Mesodermal cell (in vitro differentiated cells): Measurements from ENCODE around the gene AUTS2.

Source experiments
- H3K27ac ChIP-seq: 2 replicates; pipeline ENCODE4 v1.7.0; 2013; ENCODE audit warnings: mild to moderate bottlenecking, low read depth, low read length, moderate library complexity; ENCODE audit not compliant: severe bottlenecking
- H3K36me3 ChIP-seq: 2 replicates; pipeline ENCODE4 v1.7.1; 2013; ENCODE audit warnings: mild to moderate bottlenecking, low read length, moderate library complexity; ENCODE audit not compliant: control insufficient read depth, insufficient read depth
- H3K4me1 ChIP-seq: one replicate; pipeline ENCODE4 v1.7.1; 2013; ENCODE audit warnings: mild to moderate bottlenecking, low read length; ENCODE audit not compliant: insufficient read depth, control insufficient read depth, poor library complexity, severe bottlenecking
- H3K4me3 ChIP-seq: 2 replicates; pipeline ENCODE4 v1.7.0; 2013; ENCODE audit warnings: low read length, control low read depth, mild to moderate bottlenecking; ENCODE audit not compliant: insufficient read depth, poor library complexity, severe bottlenecking; ENCODE audit errors: extremely low read depth
- H3K9me3 ChIP-seq: 2 replicates; pipeline ENCODE4 v1.7.1; 2013; ENCODE audit warnings: mild to moderate bottlenecking, low read length, moderate library complexity; ENCODE audit not compliant: control insufficient read depth
- WGBS, 2 experiments: methylation state at CpG; one replicate each; pipeline ENCODE4 v1.1.5; 2013; ENCODE audit warnings: missing lambda C conversion rate in 2 of 2; ENCODE audit not compliant: insufficient coverage in 2 of 2; 5-methylcytosine and 5-hydroxymethylcytosine counted together

The AUTS2 gene

DNA sequence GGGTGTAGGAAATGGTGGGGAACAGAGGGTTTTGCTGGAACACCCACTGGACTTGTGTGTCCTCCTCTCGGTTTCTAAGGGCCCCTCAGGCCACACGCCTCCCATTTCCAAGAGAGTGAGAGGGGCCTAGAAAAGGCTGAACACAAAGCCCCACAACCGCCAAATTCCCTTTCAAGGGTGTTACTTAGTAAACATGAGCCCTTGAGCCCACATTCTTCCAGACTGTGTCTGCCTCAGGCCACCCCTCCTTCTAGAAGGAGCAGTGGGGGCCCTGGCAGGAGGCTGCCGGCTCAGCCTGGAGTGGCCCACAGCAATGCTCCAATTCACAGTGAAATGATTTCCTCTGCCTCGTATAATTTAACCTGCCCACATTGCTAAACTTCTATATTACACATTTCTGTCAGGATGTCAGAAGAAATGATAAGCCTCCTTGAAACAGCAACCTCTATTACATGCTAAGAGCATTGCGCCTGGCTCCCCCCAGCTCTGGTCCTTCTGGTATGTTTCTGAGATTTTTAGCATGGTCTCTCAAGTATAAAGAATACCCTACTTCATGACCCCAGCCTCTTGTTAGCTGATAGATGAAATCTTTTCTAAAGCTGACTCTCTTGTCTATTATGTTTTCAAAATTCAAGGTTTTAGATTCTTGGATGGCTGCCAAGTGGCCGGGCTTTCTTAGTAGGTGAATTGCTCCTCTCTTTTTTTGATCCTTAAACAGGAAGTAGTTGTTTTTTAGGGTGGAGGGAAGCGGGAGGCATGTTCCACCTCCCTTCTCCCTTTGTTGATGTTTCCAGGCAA, 859.8 kb downstream of the AUTS2 start:
- H3K27ac ChIP-seq, result peak overlapping the region; percentile 75
- WGBS, 2 experiments, result 67 to 80% methylated on average over 2 to 4 of the region's 8 CpGs
- H3K36me3 ChIP-seq, result no peaks in the 10 kb centered on the region
- H3K4me3 ChIP-seq, result no peak overlapping the region
- peaks cover 15% of the 10 kb centered on the region for H3K4me1 ChIP-seq
- H3K9me3 ChIP-seq, result peaks cover 6% of the 10 kb centered on the region

DNA sequence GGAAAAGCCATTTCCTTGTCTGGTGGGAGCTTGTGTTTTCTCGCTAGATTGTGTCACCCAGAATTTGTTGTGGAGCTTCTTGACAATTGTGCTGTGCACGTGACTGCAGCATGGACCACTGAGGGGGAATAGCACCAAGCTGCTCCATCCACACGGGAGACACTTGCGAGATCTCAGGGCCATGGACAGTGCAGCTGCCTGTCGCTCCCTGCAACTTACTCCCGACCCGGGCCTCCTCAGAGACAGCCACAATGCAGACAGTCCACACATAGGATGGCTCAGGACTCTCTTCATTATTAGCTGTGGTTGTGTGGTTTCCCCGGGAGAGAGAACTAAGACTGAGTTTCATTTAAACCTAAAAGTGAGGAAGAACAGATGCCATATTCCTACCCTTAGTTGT, 860.5 kb downstream of the AUTS2 start:
- peaks cover 15% of the 10 kb centered on the region for H3K4me1 ChIP-seq
- no peaks in the 10 kb centered on the region for H3K36me3 ChIP-seq
- no peak overlapping the region for H3K4me3 ChIP-seq
- WGBS, 2 experiments, result 96 to 97% methylated on average over 7 of the region's 8 CpGs
- H3K9me3 ChIP-seq, result no peaks in the 10 kb centered on the region
- peak overlapping the region; percentile 75 for H3K27ac ChIP-seq

GRCh38 chr7:70459546-70459945, 861.3 kb downstream of the AUTS2 start:
- H3K36me3 ChIP-seq, result no peaks in the 10 kb centered on the region
- peaks cover 15% of the 10 kb centered on the region for H3K4me1 ChIP-seq
- WGBS, 2 experiments, result 100% methylated on average over 1 of the region's 1 CpG
- H3K9me3 ChIP-seq, result no peaks in the 10 kb centered on the region
- H3K27ac ChIP-seq, result no peak overlapping the region
- no peak overlapping the region for H3K4me3 ChIP-seq

GRCh38 chr7:70460071-70460470, 861.8 kb downstream of the AUTS2 start:
- Histone ChIP-seq H3K4me1 (peaks cover 15% of the 10 kb centered on the region), H3K27ac (no peak overlapping the region), H3K9me3 (no peaks in the 10 kb centered on the region), H3K36me3 (no peaks in the 10 kb centered on the region), H3K4me3 (no peak overlapping the region)
- 94 to 100% methylated on average over 4 to 10 of the region's 10 CpGs for WGBS, 2 experiments

- Histone ChIP-seq H3K36me3 (no peaks in the 10 kb centered on the region), H3K4me1 (peaks cover 15% of the 10 kb centered on the region), H3K4me3 (no peak overlapping the region), H3K27ac (peak overlapping the region; percentile 3), H3K9me3 (no peaks in the 10 kb centered on the region)
- WGBS, 2 experiments, result 97 to 98% methylated on average over 5 of the region's 6 CpGs
Measured at GRCh38 chr7:70460562-70460961, 862.3 kb downstream of the AUTS2 start.

GRCh38 chr7:70463352-70463938, 865.2 kb downstream of the AUTS2 start:
- H3K4me3 ChIP-seq, result no peak overlapping the region
- H3K4me1 ChIP-seq, result peaks cover 6% of the 10 kb centered on the region
- no peak overlapping the region for H3K27ac ChIP-seq
- 93 to 97% methylated on average over 4 to 5 of the region's 5 CpGs for WGBS, 2 experiments
- H3K36me3 ChIP-seq, result no peaks in the 10 kb centered on the region
- H3K9me3 ChIP-seq, result no peaks in the 10 kb centered on the region

DNA sequence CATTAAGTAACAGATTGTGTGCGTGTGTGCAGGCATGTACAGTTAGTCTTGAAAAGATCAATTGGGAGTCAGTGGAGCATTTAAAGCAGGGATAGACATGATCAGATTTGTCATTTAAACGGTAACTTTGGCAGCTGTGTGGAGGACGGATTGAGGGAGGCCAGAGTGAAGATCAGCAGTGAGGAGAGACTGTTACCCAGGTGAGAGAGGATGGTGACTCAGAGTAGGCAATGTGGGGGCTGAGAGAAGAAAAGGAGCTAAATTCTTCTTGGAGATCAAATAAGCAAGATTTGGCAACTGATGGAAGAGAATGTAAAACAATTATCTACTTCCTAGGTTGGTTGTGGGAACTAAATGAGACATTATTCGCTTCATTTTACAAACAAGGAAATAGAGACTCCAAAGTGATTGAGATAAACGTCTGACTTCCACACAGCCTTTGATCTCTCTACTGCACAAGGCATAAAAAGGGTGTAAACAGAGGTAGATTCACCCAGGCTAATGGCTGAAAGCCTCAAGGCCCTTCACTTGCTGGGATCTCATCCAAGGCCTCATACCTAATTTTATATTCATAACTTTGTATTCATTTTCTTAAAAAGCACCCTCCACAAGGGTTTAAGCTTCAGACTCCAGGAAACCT, 868.6 kb downstream of the AUTS2 start:
- Histone ChIP-seq H3K27ac (no peak overlapping the region), H3K36me3 (no peaks in the 10 kb centered on the region), H3K9me3 (no peaks in the 10 kb centered on the region), H3K4me1 (no peaks in the 10 kb centered on the region), H3K4me3 (no peak overlapping the region)
- WGBS, 2 experiments, result 89 to 93% methylated on average over 3 to 4 of the region's 5 CpGs

DNA sequence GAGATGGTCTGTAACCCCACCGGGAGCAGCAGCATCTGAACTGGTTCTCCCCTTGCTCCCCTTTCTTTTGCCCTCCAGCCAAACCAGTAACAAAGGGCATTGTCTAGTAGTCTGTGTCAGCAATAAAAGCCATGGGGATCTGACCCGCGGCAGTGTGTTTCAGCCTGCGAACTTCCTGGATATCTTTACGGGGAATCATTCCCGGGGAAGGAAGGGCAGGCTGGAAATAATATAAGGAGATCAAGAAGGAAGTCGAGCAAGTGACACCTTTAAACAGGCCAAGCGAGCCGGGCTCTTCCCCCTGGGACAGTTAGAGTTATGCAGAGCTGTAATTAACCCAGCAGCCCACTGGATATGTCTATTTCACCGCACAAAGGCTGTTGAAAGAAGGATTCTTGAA, 872.5 kb downstream of the AUTS2 start:
- Histone ChIP-seq H3K4me3 (no peak overlapping the region), H3K9me3 (no peaks in the 10 kb centered on the region), H3K4me1 (peaks cover 19% of the 10 kb centered on the region), H3K27ac (no peak overlapping the region), H3K36me3 (no peaks in the 10 kb centered on the region)
- 64 to 80% methylated on average over 8 to 9 of the region's 10 CpGs for WGBS, 2 experiments

- 92 to 93% methylated on average over 3 to 4 of the region's 9 CpGs for WGBS, 2 experiments
- H3K36me3 ChIP-seq, result no peaks in the 10 kb centered on the region
- no peak overlapping the region for H3K27ac ChIP-seq
- H3K4me3 ChIP-seq, result no peak overlapping the region
- no peaks in the 10 kb centered on the region for H3K9me3 ChIP-seq
- H3K4me1 ChIP-seq, result peaks cover 37% of the 10 kb centered on the region
Measured at GRCh38 chr7:70472601-70473237, 874.4 kb downstream of the AUTS2 start.

DNA sequence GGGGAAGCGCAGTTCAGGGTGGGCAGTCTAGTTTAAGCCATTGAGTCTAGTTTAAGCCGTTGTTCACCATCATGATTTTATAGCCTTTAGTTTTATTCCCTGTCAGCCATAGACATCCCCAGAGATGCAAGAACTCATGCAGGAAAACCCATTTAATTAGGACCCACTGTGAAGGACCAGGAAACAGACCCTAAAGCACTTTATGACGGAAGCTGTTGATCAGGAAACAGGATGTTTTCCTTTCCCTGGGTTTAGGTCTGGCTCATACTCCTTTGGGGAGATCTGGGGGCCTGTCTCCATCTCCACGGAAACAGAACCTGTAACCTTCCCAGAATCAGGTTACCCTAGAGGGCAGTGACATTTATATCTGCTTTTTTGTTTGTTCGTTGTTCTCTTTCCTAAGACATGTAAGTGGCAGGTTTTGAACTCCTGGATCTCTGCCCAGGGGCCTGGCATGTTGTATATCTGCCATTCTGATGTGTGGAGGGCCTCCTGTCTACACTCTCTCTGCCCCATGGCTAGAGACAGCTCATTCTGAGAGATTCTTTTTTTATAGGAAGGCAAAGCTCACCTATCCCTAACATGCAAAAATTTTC, 876.5 kb downstream of the AUTS2 start:
- H3K27ac ChIP-seq, result peak overlapping the region; percentile 43
- no peaks in the 10 kb centered on the region for H3K9me3 ChIP-seq
- WGBS, 2 experiments, result 50 to 75% methylated on average over 1 to 2 of the region's 5 CpGs
- no peak overlapping the region for H3K4me3 ChIP-seq
- H3K36me3 ChIP-seq, result no peaks in the 10 kb centered on the region
- H3K4me1 ChIP-seq, result peaks cover 40% of the 10 kb centered on the region
